Loucy (cell line): ENCODE data around the gene DRGX.

ENCODE experiments used
- EZH2phosphoT487 ChIP-seq: fragments of 200-600 bp; IDR thresholded peaks from 2 replicates; pipeline ENCODE4 v1.6.1; 2018; ENCODE audit warnings: antibody characterized with exemption, mild to moderate bottlenecking, moderate library complexity, borderline replicate concordance
- TF ChIP-seq, protein P1 (sequence below): fragments of 200-600 bp; sonication (generic); conservative IDR thresholded peaks from 2 replicates; pipeline ENCODE4 v1.5.1; 2014; ENCODE audit warnings: mild to moderate bottlenecking, antibody characterized with exemption, low read length

DNA sequence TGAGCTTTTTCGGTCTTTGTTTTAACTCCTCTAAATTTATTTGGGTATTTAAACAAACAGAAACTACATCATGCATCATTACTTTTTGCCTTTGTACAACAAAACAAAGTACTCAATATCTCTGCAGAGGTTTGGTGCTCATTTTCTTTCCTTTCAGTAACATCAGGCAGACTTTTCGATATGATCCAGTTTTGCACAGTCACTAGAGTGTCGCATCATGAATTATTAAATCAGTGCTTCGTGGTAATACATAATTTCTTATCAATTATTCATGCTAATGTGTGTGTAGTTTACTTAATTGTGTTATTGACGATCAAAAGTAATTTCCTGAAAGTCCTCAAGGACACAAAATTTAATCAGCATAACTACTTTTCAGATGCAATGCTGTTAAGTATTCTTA is 31.8 kb downstream of the DRGX start:
- TF ChIP-seq, protein P1, sequence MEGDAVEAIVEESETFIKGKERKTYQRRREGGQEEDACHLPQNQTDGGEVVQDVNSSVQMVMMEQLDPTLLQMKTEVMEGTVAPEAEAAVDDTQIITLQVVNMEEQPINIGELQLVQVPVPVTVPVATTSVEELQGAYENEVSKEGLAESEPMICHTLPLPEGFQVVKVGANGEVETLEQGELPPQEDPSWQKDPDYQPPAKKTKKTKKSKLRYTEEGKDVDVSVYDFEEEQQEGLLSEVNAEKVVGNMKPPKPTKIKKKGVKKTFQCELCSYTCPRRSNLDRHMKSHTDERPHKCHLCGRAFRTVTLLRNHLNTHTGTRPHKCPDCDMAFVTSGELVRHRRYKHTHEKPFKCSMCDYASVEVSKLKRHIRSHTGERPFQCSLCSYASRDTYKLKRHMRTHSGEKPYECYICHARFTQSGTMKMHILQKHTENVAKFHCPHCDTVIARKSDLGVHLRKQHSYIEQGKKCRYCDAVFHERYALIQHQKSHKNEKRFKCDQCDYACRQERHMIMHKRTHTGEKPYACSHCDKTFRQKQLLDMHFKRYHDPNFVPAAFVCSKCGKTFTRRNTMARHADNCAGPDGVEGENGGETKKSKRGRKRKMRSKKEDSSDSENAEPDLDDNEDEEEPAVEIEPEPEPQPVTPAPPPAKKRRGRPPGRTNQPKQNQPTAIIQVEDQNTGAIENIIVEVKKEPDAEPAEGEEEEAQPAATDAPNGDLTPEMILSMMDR: no peak
- TF ChIP-seq EZH2phosphoT487: no peak
